Measurements from ENCODE around the gene ESYT1.
"Not testable (repeated sequence)": the region's sequence is repeated elsewhere in the genome, so short reads cannot be mapped to it uniquely, and the experiment has no call there.

ESYT1 gene

DNA sequence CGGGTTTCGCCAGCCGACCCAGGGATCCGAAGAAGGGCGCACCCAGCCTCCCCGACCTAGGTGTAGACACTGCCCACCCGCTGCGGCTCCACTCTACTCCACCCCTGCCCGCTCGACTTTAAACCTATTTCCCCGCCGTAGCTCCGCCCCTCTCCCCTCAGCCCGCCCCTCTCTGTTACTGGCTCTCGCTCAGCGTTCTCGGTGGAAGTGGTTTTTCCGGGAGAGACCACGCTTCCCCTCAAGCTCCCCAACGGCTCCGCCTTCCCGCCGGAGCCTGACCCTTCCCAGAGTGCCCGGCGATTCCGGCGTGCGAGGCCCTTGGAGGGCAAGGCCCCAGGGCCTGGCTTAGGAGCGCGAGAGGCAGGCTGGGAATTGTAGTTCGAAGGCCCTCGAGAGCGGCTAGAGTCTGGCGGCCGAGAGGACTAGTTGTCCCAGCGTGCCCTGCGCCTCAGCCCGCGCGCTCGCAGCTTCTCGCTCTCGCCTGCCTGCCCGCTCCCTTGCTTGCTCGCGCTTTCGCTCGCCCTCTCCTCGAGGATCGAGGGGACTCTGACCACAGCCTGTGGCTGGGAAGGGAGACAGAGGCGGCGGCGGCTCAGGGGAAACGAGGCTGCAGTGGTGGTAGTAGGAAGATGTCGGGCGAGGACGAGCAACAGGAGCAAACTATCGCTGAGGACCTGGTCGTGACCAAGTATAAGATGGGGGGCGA is 23.8 kb upstream of the ESYT1 start, which contains the start of gene PA2G4:
Gene PA2G4, plus strand, starts transcription at position 451 of the 706 bp plus-strand sequence. Its CDS starts 179 bp downstream, at position 630.
- peak; percentile 96 to 97 for DNase-seq

DNA sequence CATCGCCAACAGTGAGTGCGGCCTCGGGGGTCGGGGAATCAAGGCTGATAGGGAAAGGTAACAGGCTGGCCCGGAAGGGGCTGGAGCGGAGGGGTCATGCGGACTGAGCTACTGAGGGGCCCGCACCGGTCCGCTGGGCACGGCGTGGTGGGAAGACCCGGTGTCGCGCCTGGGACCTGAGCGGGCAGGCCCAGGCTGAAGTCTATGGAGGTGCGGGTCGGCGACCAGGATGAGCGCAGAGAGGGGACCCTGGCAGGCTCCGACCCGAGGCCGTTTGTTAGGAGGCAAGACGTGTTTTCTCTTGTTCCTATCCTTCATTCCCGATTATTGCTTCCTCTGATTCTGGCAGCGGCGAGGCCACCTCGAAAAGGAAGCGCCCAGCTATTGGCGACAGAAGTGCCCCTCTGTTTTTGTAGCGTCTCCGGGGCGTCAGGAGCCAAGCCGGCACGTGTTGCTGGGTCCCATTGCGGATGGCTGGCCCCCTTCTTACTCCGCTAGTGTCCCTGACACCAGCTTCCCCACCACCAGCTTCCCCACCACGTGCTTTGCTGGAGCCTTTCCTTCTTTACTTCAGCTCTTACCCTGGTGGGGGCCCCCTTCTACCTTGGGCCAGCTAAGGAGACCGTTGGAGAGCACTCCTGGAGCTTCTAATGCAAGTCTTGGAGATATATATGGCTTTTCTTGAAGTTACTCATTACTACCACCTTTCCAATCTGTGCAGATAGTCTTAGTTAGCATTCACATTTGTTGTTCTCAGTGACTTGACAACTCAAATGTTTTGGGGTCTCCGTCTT is 23.1 kb upstream of the ESYT1 start:
- DNase-seq, result peak in 1 of 2 experiments; percentile 8

- no peak for DNase-seq
Observed at GRCh38 chr12:56105609-56105902, 22.5 kb upstream of the ESYT1 start.

GRCh38 chr12:56107242-56107641 is 20.8 kb upstream of the ESYT1 start:
- DNase-seq, result no peak

DNA sequence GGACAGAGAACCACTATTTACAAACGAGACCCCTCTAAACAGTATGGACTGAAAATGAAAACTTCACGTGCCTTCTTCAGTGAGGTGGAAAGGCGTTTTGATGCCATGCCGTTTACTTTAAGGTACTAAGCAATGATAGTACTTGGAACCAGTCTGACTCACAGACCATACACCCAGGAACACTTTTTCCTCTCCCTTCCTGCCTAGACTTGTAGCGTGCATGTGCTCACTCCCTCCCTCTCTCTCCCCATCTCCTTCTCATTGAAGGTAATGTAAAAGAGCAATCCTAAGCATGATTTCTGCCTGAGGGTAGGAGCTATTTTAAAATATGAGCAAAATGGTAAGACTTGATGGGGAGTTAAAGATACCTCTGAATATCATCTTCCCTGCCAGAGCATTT is 17.5 kb upstream of the ESYT1 start:
- no peak for DNase-seq

DNA sequence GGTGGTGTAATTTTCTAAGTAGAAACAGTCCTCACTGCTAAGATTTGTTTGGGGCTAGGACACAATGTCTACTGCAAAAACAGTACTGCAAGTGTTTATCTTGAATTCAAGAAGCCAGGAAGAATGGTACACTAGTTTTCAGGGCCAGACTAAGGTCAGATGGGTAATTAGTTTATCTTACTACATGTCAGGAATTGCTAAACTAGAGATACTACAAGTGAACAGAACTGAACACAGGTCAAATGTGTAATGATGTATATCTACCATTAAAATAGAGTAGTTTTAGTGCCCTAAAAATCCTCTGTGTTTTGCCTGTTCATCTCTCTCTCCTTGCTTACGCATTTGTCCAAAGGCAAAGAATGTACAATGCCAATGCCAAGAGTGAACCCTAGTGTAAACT is 14.0 kb upstream of the ESYT1 start:
- no peak for DNase-seq

GRCh38 chr12:56115329-56115728 is 12.7 kb upstream of the ESYT1 start:
- DNase-seq, result no peak

GRCh38 chr12:56116267-56117081 is 11.6 kb upstream of the ESYT1 start, which contains the start of gene RPL41:
Gene RPL41 (plus strand): TSS chr12:56116633.
- peak; percentile 92 for DNase-seq

DNA sequence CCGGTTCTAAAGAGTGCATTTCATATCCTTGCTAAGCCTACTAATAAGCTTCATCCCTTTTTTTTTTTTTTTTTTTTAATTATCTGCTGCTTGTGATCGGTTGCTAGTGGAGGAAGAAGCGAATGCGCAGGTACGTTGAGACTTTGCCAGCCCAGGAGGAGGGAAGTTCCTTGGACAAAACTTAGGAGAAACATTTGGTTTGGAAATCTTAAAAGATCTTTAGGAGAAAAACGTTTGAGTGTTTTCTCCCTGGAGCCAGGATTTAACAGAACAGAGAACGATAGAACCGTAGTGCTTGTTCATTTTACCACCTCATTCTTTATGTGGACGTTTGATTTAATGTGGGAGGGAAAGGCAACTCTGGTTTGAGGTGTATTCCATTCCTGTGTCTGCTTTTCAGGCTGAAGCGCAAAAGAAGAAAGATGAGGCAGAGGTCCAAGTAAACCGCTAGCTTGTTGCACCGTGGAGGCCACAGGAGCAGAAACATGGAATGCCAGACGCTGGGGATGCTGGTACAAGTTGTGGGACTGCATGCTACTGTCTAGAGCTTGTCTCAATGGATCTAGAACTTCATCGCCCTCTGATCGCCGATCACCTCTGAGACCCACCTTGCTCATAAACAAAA is 10.9 kb upstream of the ESYT1 start:
- not testable (repeated sequence) for DNase-seq

- DNase-seq, result peak; percentile 93 to 95
Observed at GRCh38 chr12:56117778-56118687, 10.0 kb upstream of the ESYT1 start, which contains the start of gene ZC3H10. Gene ZC3H10 (plus strand): TSS chr12:56118266. CDS start chr12:56120563, 2,297 bp downstream.

- no peak for DNase-seq
Observed at GRCh38 chr12:56118688-56119357, 9.2 kb upstream of the ESYT1 start.

- peak; percentile 47 to 58 for DNase-seq
Observed at GRCh38 chr12:56119361-56119796, 8.7 kb upstream of the ESYT1 start.

DNA sequence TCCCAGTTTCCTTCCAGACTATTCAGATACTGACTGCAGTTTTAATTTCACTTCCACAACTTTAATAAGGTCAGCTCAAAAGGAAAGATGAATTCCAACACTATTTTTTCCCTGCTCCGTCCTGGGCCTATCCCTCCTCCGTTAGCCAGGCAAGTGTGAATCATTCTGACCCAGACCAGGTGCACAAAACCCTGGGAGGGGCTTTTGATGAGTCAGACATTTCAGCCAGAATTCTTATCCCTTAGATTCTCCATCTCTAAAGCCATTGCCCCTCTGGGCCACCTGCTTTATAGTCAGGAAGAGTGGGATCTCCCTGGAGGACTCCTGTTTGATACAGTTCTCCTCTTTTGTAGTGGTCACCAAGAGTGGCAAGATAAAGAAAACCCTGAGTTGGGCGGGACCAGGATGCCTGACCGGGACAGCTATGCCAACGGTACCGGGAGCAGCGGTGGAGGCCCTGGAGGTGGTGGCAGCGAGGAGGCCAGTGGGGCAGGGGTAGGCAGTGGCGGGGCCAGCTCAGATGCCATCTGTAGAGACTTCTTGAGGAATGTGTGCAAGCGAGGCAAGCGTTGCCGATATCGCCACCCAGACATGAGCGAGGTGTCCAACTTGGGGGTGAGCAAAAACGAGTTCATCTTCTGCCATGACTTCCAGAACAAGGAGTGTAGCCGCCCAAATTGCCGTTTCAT is 7.8 kb upstream of the ESYT1 start:
- DNase-seq, result no peak

DNA sequence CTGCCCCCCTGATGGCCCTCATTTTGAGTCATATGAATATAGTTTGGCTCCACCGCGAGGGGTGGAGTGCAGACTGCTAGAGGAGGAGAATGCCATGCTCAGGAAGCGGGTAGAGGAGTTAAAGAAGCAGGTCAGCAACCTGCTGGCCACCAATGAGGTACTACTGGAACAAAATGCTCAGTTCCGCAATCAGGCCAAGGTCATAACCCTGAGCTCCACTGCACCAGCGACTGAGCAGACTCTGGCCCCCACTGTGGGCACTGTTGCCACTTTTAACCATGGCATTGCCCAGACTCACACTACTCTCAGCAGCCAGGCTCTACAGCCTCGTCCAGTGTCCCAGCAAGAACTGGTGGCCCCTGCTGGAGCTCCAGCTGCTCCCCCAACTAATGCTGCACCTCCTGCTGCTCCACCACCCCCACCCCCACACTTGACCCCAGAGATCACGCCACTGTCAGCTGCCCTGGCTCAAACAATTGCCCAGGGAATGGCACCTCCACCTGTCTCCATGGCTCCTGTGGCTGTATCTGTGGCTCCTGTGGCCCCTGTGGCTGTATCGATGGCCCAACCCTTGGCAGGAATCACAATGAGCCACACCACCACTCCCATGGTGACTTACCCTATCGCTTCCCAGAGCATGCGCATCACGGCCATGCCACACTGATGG is 6.7 kb upstream of the ESYT1 start:
- no peak for DNase-seq

DNA sequence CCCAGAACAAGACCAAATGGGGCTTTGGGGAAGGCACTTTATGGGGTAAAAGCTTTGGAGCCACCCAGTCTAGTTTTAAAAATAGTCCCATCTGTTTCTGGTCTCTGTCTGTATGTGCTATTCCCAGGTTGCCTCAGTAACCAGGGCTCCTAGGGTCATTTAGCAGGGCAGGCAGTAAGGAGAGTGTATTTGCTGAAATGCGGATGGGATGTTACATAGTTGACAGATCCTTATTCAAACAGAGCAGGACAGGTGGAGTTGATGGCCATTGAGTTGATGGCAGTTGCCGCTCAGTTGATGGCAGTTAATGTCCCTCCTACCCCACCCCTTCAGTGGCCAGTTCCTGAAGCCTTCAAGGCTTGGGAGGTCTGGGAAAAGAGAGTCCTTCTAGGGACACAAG is 5.4 kb upstream of the ESYT1 start:
- DNase-seq, result no peak

- DNase-seq, result no peak
Observed at GRCh38 chr12:56124133-56124532, 3.9 kb upstream of the ESYT1 start.

GRCh38 chr12:56126732-56127239 is 1.3 kb upstream of the ESYT1 start:
- no peak for DNase-seq

DNA sequence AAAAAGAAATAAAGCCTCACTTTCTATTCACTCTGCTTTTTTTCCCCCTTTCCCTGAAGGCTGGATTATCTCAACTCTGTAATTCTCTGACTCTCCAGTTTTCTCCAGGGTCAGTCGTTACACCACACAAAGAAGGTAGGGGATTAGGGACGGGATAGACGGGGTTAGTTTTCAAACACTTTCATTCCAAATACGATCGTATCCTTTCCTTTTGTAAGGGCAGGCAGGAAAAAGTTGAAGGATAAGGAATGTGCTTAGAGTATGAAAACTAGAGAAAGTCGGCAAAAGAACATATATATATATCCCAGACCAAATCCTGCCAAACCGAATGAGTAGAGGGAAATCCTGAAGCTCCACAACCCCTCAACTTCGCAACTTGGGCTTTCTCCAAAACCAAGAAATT is 581 bp upstream of the ESYT1 start:
- no peak for DNase-seq

DNA sequence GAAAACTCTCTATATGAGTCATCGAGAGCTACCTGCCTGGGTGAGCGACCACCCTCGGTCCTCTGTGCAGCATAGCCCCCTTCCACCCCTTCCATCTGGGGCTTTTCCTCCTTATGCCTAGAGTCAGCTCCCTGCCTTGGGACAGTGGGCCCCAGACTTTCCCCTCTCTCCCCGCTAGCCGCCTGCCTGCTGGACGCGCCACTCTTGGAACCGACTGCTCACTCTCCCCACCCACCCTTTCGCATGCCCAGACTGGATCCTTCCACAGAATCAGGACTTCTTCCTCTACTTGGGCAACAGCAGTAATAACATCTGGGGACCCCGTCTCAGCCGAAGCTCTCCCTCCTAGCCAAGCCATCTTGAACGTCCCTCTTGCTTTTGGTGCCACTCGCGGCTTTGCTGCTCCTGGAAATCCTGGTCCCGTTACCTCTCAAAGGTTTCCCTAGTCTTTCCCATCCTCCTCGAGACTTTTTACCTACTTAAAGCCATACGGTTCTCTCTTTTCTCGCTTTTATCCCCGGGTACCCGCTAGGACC is 671 bp downstream of the ESYT1 start:
- DNase-seq, result no peak

Measured in activated CD4-positive, alpha-beta T cell treated with anti-CD3 and anti-CD28 coated beads, Interleukin-2, amount 50 U/mL, for 4 hours (primary cell).